Measurements from ENCODE around the gene DRAP1.

Gene DRAP1

DNA sequence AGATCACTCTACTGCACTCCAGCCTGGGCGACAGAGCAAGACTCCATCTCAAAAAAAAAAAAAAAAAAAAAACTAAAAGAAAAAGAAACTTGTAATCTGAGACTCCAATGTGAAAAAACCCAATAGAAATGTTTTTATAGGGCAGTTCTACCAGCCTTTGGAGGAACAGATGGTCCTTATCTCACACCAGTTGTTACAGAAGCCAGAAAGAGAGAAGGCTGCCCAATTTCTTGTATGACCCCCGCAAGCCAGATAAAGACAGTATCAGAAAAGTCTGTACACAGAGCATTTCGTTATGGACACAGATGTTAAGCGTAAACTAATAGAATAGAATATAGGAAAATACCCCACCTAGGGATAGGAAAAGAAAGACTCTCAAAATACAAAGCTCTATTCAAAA, 14.8 kb downstream of the DRAP1 start:
- Histone ChIP-seq H3K27me3 (ENCODE audit: insufficient read depth, poor library complexity, severe bottlenecking) (no peaks in the 10 kb centered on the region), H3K27ac (replicated peaks) (no peak overlapping the region), H3K4me3 (replicated peaks; ENCODE audit: insufficient read depth, low read length) (no peak overlapping the region)
- DNase-seq (ENCODE audit: low read depth in 1 of 2, low spot score in 1 of 2): no peak
- TF ChIP-seq, protein P1, sequence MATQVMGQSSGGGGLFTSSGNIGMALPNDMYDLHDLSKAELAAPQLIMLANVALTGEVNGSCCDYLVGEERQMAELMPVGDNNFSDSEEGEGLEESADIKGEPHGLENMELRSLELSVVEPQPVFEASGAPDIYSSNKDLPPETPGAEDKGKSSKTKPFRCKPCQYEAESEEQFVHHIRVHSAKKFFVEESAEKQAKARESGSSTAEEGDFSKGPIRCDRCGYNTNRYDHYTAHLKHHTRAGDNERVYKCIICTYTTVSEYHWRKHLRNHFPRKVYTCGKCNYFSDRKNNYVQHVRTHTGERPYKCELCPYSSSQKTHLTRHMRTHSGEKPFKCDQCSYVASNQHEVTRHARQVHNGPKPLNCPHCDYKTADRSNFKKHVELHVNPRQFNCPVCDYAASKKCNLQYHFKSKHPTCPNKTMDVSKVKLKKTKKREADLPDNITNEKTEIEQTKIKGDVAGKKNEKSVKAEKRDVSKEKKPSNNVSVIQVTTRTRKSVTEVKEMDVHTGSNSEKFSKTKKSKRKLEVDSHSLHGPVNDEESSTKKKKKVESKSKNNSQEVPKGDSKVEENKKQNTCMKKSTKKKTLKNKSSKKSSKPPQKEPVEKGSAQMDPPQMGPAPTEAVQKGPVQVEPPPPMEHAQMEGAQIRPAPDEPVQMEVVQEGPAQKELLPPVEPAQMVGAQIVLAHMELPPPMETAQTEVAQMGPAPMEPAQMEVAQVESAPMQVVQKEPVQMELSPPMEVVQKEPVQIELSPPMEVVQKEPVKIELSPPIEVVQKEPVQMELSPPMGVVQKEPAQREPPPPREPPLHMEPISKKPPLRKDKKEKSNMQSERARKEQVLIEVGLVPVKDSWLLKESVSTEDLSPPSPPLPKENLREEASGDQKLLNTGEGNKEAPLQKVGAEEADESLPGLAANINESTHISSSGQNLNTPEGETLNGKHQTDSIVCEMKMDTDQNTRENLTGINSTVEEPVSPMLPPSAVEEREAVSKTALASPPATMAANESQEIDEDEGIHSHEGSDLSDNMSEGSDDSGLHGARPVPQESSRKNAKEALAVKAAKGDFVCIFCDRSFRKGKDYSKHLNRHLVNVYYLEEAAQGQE (IDR thresholded peaks at IDR 0.05; ENCODE audit: insufficient replicate concordance, low read depth): no peak
- no peak for TF ChIP-seq GABPA (IDR thresholded peaks at IDR 0.05; ENCODE audit: low read depth)
- no peak for TF ChIP-seq POLR2AphosphoS5 (IDR thresholded peaks at IDR 0.05; ENCODE audit: low read depth)
- TF ChIP-seq SPI1 (IDR thresholded peaks at IDR 0.05; ENCODE audit: borderline replicate concordance, low read depth): no peak
- TF ChIP-seq, protein P2, sequence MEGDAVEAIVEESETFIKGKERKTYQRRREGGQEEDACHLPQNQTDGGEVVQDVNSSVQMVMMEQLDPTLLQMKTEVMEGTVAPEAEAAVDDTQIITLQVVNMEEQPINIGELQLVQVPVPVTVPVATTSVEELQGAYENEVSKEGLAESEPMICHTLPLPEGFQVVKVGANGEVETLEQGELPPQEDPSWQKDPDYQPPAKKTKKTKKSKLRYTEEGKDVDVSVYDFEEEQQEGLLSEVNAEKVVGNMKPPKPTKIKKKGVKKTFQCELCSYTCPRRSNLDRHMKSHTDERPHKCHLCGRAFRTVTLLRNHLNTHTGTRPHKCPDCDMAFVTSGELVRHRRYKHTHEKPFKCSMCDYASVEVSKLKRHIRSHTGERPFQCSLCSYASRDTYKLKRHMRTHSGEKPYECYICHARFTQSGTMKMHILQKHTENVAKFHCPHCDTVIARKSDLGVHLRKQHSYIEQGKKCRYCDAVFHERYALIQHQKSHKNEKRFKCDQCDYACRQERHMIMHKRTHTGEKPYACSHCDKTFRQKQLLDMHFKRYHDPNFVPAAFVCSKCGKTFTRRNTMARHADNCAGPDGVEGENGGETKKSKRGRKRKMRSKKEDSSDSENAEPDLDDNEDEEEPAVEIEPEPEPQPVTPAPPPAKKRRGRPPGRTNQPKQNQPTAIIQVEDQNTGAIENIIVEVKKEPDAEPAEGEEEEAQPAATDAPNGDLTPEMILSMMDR (IDR thresholded peaks at IDR 0.05; ENCODE audit: insufficient read depth, low read length): no peak

DNA sequence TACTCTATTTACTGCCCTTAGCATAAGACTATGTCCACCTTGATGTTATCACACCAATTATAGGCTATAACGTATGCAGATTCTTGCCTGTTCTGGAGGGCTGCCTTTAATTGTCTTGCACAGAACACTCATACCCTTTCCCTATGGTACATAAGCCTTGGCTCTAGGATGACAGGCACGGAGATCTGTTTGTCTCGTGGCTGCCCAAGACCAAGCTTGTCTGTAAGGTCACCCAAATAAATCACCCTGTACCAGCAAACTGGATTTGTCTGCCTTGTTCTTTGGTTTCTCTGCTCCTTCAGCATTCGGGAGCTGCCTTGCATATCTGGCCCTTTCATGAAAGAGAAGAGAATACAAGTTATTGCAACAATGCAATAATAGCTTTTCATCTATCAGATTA, 18.5 kb downstream of the DRAP1 start:
- H3K4me3 ChIP-seq (replicated peaks; ENCODE audit: insufficient read depth, low read length): no peak overlapping the region
- H3K27ac ChIP-seq (replicated peaks): no peak overlapping the region
- TF ChIP-seq SPI1 (IDR thresholded peaks at IDR 0.05; ENCODE audit: borderline replicate concordance, low read depth) (no peak), POLR2AphosphoS5 (IDR thresholded peaks at IDR 0.05; ENCODE audit: low read depth) (no peak), GABPA (IDR thresholded peaks at IDR 0.05; ENCODE audit: low read depth) (no peak)
- TF ChIP-seq, protein P2 (IDR thresholded peaks at IDR 0.05; ENCODE audit: insufficient read depth, low read length): no peak
- no peak for DNase-seq (ENCODE audit: low read depth in 1 of 2, low spot score in 1 of 2)
- H3K27me3 ChIP-seq (ENCODE audit: insufficient read depth, poor library complexity, severe bottlenecking): no peaks in the 10 kb centered on the region

DNA sequence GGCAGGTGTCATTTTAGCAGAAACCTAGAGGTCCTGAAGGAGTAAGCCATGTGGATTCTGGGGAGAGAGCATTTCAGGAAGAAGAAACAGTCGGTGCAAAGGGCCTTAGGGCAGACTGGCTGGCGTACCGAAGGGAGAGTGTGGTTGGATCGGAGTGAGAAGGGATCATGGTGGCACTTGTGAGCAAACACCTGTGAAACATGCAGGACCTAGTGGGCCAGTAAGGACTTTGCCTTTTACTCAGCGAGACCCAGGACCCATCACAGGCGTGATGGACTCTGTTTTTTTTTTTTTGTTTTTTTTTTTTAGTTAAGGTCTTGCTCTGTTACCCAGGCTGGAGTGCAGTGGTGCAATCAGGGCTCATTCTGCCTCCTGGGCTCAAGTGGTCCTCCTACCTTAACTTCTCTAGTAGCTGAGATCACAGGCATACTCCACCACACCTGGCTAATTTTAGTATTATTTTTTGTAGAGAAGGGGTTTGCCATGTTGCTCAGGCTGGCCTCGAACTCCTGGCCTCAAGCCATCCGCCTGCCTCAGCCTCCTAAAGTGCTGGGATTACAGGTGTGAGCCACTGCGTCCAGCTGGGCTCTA, 22.6 kb downstream of the DRAP1 start:
- DNase-seq (ENCODE audit: low read depth in 1 of 2, low spot score in 1 of 2): no peak

More for the DNA sequence above, 22.6 kb downstream of the DRAP1 start:
- Histone ChIP-seq H3K4me3 (replicated peaks; ENCODE audit: insufficient read depth, low read length) (no peak overlapping the region), H3K27ac (replicated peaks) (peak overlapping the region; percentile 82), H3K27me3 (ENCODE audit: insufficient read depth, poor library complexity, severe bottlenecking) (no peaks in the 10 kb centered on the region)
- TF ChIP-seq GABPA (IDR thresholded peaks at IDR 0.05; ENCODE audit: low read depth) (no peak), SPI1 (IDR thresholded peaks at IDR 0.05; ENCODE audit: borderline replicate concordance, low read depth) (no peak)
- TF ChIP-seq, protein P1 (IDR thresholded peaks at IDR 0.05; ENCODE audit: insufficient replicate concordance, low read depth): no peak
- TF ChIP-seq, protein P2 (IDR thresholded peaks at IDR 0.05; ENCODE audit: insufficient read depth, low read length): no peak
